GM12878 (cell line): Measurements from ENCODE around the gene AP3M1. TPM values are rescaled to one million over a fixed set of nuclear protein-coding genes. Genes with fewer than 3 reads are reported as not detected.

Experiments
- ATAC-seq: fragments of 200-7000 bp; cut with Tn5 transposase; 3 replicates; pipeline ENCODE4 v1.9.1; 2020; ENCODE audit warnings: mild to moderate bottlenecking, moderate library complexity
- BruUV-seq: library from RNA; stranded (reverse); fragments of 400-500 nt; replicated peaks from 2 replicates; lab custom pipeline; 2021; lab: Mats Ljungman, UMichigan
- CTCF ChIA-PET: fragments of 300-600 bp; sonication (Branson Sonifier 250); formaldehyde crosslinking; extraction: SDS; loops from one replicate; lab custom pipeline; 2021; ENCODE audit warnings: inconsistent platforms; lab: Yijun Ruan, JAX
- POLR2A ChIA-PET: fragments of 350-600 bp; formaldehyde crosslinking; extraction: SDS; loops from one replicate; lab custom pipeline; 2021; ENCODE audit warnings: inconsistent platforms; lab: Charles Lee
- RAD21 ChIA-PET: fragments of 300-600 bp; sonication (Branson Sonifier 250); formaldehyde crosslinking; loops from one replicate; lab custom pipeline; 2023; ENCODE audit warnings: antibody characterized with exemption; ENCODE audit not compliant: unreplicated experiment; lab: Charles Lee
- SMC1A ChIA-PET: fragments of 300-600 bp; sonication (Branson Sonifier 250); formaldehyde crosslinking; loops from one replicate; lab custom pipeline; 2023; ENCODE audit not compliant: unreplicated experiment, uncharacterized antibody; lab: Charles Lee
- DNase-seq: peaks from one replicate; pipeline ENCODE4 v3.0.0-alpha.2; 2011; ENCODE audit warnings: low read depth, low spot score
- FAIRE-seq: peaks from 3 replicates; lab custom pipeline; 2011; peaks lifted over from hg19 to GRCh38; lab: Jason Lieb, UNC
- H2AFZ ChIP-seq: 2 replicates; pipeline ENCODE4 v1.6.0; 2011; ENCODE audit warnings: low read depth, low read length, control low read depth; ENCODE audit not compliant: control insufficient read depth
- H3K27ac ChIP-seq: 2 replicates; pipeline ENCODE4 v1.5.1; 2011; ENCODE audit warnings: control low read depth; ENCODE audit not compliant: control insufficient read depth, insufficient read depth
- H3K27me3 ChIP-seq, 2 experiments: replicated peaks in 1 of 2; 2 replicates each; pipeline versions ENCODE4 v1.6.0 to v1.6.1; 2011; ENCODE audit warnings: low read length in 1 of 2; ENCODE audit not compliant: control insufficient read depth in 2 of 2, insufficient read depth in 2 of 2
- H3K36me3 ChIP-seq, 2 experiments: 2 replicates each; pipeline ENCODE4 v1.5.1; 2011; ENCODE audit warnings: low read length in 1 of 2; ENCODE audit not compliant: control insufficient read depth in 2 of 2, insufficient read depth in 2 of 2
- H3K4me1 ChIP-seq: 2 replicates; pipeline ENCODE4 v1.6.1; 2011; ENCODE audit warnings: mild to moderate bottlenecking, low read length, moderate library complexity, mixed read lengths; ENCODE audit not compliant: control insufficient read depth, insufficient read depth
- H3K4me2 ChIP-seq: 2 replicates; pipeline ENCODE4 v1.6.0; 2011; ENCODE audit warnings: control low read depth; ENCODE audit not compliant: control insufficient read depth, insufficient read depth
- H3K4me3 ChIP-seq: fragments of 200-600 bp; sonication (generic); 2 replicates; pipeline ENCODE4 v1.5.1; 2016
- H3K79me2 ChIP-seq: 2 replicates; pipeline ENCODE4 v1.6.0; 2011; ENCODE audit warnings: low read length; ENCODE audit not compliant: control insufficient read depth, insufficient read depth
- H3K9ac ChIP-seq: 2 replicates; pipeline ENCODE4 v1.8.0; 2011; ENCODE audit warnings: low read length, control low read depth, mixed read lengths; ENCODE audit not compliant: control insufficient read depth, insufficient read depth
- H3K9me3 ChIP-seq: replicated peaks from 3 replicates; pipeline ENCODE4 v1.5.1; 2011; ENCODE audit warnings: mild to moderate bottlenecking, low read length; ENCODE audit not compliant: control insufficient read depth, insufficient read depth
- H4K20me1 ChIP-seq: 2 replicates; pipeline ENCODE4 v1.6.0; 2011; ENCODE audit not compliant: control insufficient read depth, insufficient read depth
- FOXK2 ChIP-seq: fragments of 450-650 bp; IDR thresholded peaks from 2 replicates; pipeline ENCODE4 v1.6.1; 2017; ENCODE audit warnings: mild to moderate bottlenecking, moderate library complexity
- KLF5 ChIP-seq: fragments of 450-650 bp; IDR thresholded peaks from 2 replicates; pipeline ENCODE4 v1.6.1; 2014; ENCODE audit warnings: mild to moderate bottlenecking; ENCODE audit not compliant: partially characterized antibody
- SMARCA5 ChIP-seq: fragments of 450-650 bp; IDR thresholded peaks from 2 replicates; pipeline ENCODE4 v1.6.1; 2017; ENCODE audit warnings: mild to moderate bottlenecking
- WGBS: methylation state at CpG from one replicate; pipeline ENCODE4 v1.1.6; 2016; ENCODE audit warnings: low lambda C conversion rate; ENCODE audit not compliant: insufficient replicate concordance, insufficient coverage; ENCODE audit errors: missing lambda C conversion rate; 5-methylcytosine and 5-hydroxymethylcytosine counted together
- in situ Hi-C: fragments of 300-500 bp; cut with MboI; formaldehyde crosslinking; loops from 9 replicates; pipeline ENCODE4 v1.14.3; 2018; ENCODE audit warnings: mixed read lengths
- intact Hi-C: fragments of 100-400 bp; cut with micrococcal nuclease; formaldehyde crosslinking; loops from one replicate; pipeline ENCODE4 v1.14.2; 2022; ENCODE audit not compliant: unreplicated experiment
- polyA plus RNA-seq, 11 experiments: library from polyadenylated mRNA; depleted of rRNA in 4 of 11; unstranded in 6 of 11; stranded (reverse) in 5 of 11; fragments of >200 nt; fragmentation: Nextera tagmentation in 4 of 11; fragmentation: Illumina TruSeq in 1 of 11; extraction: Ambion mirVana in 4 of 11; extraction: Trizol in 1 of 11; gene quantifications; 1 replicate in 1 of 11; 2 replicates in 10 of 11; pipeline versions ENCODE4 v1.2.1 to v1.2.3, GENCODE V29; 2011 to 2016; ENCODE audit warnings: inconsistent platforms in 2 of 11, missing spikeins in 2 of 11, low read depth in 1 of 11
- total RNA-seq, 4 experiments: library from RNA; depleted of rRNA in 3 of 4; stranded (reverse); fragments of >200 nt in 3 of 4; fragmentation: Illumina TruSeq in 1 of 4; extraction: Trizol in 1 of 4; gene quantifications; 2 replicates each; pipeline versions ENCODE4 v1.2.1 to v1.2.3, GENCODE V29; 2013 to 2021
- TF ChIP-seq, protein P1 (sequence below): fragments of 150-350 bp; IDR thresholded peaks from 2 replicates; pipeline ENCODE4 v1.6.1; 2014; ENCODE audit warnings: mild to moderate bottlenecking, low read depth, low read length

Gene AP3M1
- total and polyA plus RNA-seq, 10 of the 15 experiments (the other 5 are each of a cell fraction or from before 2014, with no cell fraction given) = 22.1 to 83.4 (median 47.7) TPM

GRCh38 chr10:74174521-74174920 lies 23.9 kb upstream of the AP3M1 start (continued):
- no peak for TF ChIP-seq SMARCA5

GRCh38 chr10:74171625-74172024 lies 21.0 kb upstream of the AP3M1 start:
- Histone ChIP-seq H3K4me1 (peaks cover 21% of the 10 kb centered on the region), H3K9ac (no peak overlapping the region), H3K79me2 (peaks cover 35% of the 10 kb centered on the region), H3K36me3 (no peaks in the 10 kb centered on the region; a peak in 1 of 4 replicates), H2AFZ (no peak overlapping the region), H3K4me2 (no peak overlapping the region), H3K4me3 (no peak overlapping the region), H3K27me3 (no peaks in the 10 kb centered on the region), H3K9me3 (no peaks in the 10 kb centered on the region), H4K20me1 (no peaks in the 10 kb centered on the region), H3K27ac (no peak overlapping the region)
- RAD21 ChIA-PET = no interaction called here
- intact Hi-C loops = no loop called here
- BruUV-seq = no TSS peak
- POLR2A ChIA-PET = no interaction called here
- CTCF ChIA-PET = interaction anchor here (1.0 kb wide), 1 partner anchor 167 kb away, joined by 3 read pairs; no protein-coding TSS in a partner anchor
- no peak for DNase-seq
- 94% methylated on average over 2 of the region's 2 CpGs for WGBS
- TF ChIP-seq FOXK2 (no peak), KLF5 (no peak)
- TF ChIP-seq, protein P1, sequence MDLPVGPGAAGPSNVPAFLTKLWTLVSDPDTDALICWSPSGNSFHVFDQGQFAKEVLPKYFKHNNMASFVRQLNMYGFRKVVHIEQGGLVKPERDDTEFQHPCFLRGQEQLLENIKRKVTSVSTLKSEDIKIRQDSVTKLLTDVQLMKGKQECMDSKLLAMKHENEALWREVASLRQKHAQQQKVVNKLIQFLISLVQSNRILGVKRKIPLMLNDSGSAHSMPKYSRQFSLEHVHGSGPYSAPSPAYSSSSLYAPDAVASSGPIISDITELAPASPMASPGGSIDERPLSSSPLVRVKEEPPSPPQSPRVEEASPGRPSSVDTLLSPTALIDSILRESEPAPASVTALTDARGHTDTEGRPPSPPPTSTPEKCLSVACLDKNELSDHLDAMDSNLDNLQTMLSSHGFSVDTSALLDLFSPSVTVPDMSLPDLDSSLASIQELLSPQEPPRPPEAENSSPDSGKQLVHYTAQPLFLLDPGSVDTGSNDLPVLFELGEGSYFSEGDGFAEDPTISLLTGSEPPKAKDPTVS = no peak
- FAIRE-seq = no peak
- SMC1A ChIA-PET = interaction anchor here (1.1 to 1.6 kb wide), 5 partner anchors 15 to 26 kb away, joined by 3 to 5 read pairs (median 3); no protein-coding TSS in a partner anchor
- in situ Hi-C loops = no loop called here
- ATAC-seq = no peak
